HepG2 (cell line): ENCODE results near the gene TCOF1.

Source experiments
- ATF7 ChIP-seq, 2 experiments: fragments of 450-650 bp in 1 of 2; sonication (generic) in 1 of 2; formaldehyde crosslinking in 1 of 2; IDR thresholded peaks; 2 replicates each; pipeline versions ENCODE4 v1.4.0 to v1.6.1; 2016 to 2020; ENCODE audit warnings: antibody characterized with exemption in 1 of 2, mild to moderate bottlenecking in 1 of 2, missing genetic modification reagents in 1 of 2
- BORCS8-MEF2B ChIP-seq: sonication (generic); formaldehyde crosslinking; IDR thresholded peaks from 2 replicates; pipeline ENCODE4 v1.8.0; 2022; ENCODE audit warnings: mild to moderate bottlenecking, missing genetic modification reagents
- EZH2 ChIP-seq: conservative IDR thresholded peaks from 2 replicates; pipeline ENCODE4 v1.6.1; 2012; ENCODE audit warnings: mild to moderate bottlenecking, low read depth, low read length, moderate library complexity
- MEIS2 ChIP-seq: sonication (generic); formaldehyde crosslinking; IDR thresholded peaks from 2 replicates; pipeline ENCODE4 v1.9.0; 2021; ENCODE audit warnings: mild to moderate bottlenecking, missing genetic modification reagents
- NFE2L2 ChIP-seq: fragments of 150-350 bp; IDR thresholded peaks from 2 replicates; pipeline ENCODE4 v1.6.1; 2014; ENCODE audit warnings: low read length
- POLR2AphosphoS5 ChIP-seq: IDR thresholded peaks from 2 replicates; pipeline ENCODE4 v1.6.1; 2012; ENCODE audit warnings: low read depth, low read length
- RNF2 ChIP-seq: fragments of 450-650 bp; conservative IDR thresholded peaks from 2 replicates; pipeline ENCODE4 v1.6.1; 2016; ENCODE audit warnings: low read depth
- TCF7 ChIP-seq: sonication (generic); IDR thresholded peaks from 2 replicates; pipeline ENCODE4 v1.6.1; 2016; ENCODE audit warnings: antibody characterized with exemption, low read depth
- TEAD3 ChIP-seq: optimal IDR thresholded peaks from 2 replicates; pipeline ENCODE3; 2016; ENCODE audit warnings: borderline replicate concordance
- ZNF34 ChIP-seq: sonication (generic); formaldehyde crosslinking; IDR thresholded peaks from 2 replicates; pipeline ENCODE4 v1.4.0; 2020; ENCODE audit warnings: mild to moderate bottlenecking, missing genetic modification reagents, borderline replicate concordance
- TF ChIP-seq, protein P1 (sequence below): sonication (generic); formaldehyde crosslinking; IDR thresholded peaks from 2 replicates; pipeline ENCODE4 v1.5.0; 2020; ENCODE audit warnings: mild to moderate bottlenecking, missing genetic modification reagents, borderline replicate concordance
- TF ChIP-seq, protein P2 (sequence below): sonication (generic); formaldehyde crosslinking; IDR thresholded peaks from 2 replicates; pipeline ENCODE4 v1.5.0; 2020; ENCODE audit warnings: mild to moderate bottlenecking, missing genetic modification reagents, moderate library complexity

DNA sequence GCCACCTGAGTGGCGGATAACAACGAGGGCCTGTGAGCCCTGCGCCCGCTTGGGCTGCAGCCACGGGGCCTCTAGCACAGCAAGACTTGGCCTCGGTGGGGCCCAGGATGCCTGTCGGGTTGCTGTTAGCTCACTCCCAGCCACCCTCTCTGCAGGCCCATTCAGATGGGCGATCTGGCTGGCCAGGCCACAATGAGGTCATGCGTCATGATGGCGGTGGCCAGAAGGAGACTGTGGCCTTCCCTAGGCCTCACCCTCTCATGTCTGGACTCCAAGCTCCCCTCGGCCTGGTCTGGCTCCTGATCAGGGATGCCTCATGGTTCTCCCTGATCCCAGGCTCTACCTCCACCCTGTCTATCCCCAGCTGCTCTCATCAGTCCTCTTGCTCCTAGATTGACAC lies 19.0 kb upstream of the TCOF1 start:
- no peak for TF ChIP-seq RNF2
- no peak for TF ChIP-seq BORCS8-MEF2B (CRISPR knock-in tag)
- no peak for TF ChIP-seq MEIS2
- TF ChIP-seq POLR2AphosphoS5: no peak
- no peak for TF ChIP-seq EZH2
- no peak for TF ChIP-seq ATF7 (IDR thresholded peaks at IDR 0.05)
- TF ChIP-seq ATF7 (CRISPR knock-in tag; IDR thresholded peaks at IDR 0.05): no peak
- TF ChIP-seq, protein P1, sequence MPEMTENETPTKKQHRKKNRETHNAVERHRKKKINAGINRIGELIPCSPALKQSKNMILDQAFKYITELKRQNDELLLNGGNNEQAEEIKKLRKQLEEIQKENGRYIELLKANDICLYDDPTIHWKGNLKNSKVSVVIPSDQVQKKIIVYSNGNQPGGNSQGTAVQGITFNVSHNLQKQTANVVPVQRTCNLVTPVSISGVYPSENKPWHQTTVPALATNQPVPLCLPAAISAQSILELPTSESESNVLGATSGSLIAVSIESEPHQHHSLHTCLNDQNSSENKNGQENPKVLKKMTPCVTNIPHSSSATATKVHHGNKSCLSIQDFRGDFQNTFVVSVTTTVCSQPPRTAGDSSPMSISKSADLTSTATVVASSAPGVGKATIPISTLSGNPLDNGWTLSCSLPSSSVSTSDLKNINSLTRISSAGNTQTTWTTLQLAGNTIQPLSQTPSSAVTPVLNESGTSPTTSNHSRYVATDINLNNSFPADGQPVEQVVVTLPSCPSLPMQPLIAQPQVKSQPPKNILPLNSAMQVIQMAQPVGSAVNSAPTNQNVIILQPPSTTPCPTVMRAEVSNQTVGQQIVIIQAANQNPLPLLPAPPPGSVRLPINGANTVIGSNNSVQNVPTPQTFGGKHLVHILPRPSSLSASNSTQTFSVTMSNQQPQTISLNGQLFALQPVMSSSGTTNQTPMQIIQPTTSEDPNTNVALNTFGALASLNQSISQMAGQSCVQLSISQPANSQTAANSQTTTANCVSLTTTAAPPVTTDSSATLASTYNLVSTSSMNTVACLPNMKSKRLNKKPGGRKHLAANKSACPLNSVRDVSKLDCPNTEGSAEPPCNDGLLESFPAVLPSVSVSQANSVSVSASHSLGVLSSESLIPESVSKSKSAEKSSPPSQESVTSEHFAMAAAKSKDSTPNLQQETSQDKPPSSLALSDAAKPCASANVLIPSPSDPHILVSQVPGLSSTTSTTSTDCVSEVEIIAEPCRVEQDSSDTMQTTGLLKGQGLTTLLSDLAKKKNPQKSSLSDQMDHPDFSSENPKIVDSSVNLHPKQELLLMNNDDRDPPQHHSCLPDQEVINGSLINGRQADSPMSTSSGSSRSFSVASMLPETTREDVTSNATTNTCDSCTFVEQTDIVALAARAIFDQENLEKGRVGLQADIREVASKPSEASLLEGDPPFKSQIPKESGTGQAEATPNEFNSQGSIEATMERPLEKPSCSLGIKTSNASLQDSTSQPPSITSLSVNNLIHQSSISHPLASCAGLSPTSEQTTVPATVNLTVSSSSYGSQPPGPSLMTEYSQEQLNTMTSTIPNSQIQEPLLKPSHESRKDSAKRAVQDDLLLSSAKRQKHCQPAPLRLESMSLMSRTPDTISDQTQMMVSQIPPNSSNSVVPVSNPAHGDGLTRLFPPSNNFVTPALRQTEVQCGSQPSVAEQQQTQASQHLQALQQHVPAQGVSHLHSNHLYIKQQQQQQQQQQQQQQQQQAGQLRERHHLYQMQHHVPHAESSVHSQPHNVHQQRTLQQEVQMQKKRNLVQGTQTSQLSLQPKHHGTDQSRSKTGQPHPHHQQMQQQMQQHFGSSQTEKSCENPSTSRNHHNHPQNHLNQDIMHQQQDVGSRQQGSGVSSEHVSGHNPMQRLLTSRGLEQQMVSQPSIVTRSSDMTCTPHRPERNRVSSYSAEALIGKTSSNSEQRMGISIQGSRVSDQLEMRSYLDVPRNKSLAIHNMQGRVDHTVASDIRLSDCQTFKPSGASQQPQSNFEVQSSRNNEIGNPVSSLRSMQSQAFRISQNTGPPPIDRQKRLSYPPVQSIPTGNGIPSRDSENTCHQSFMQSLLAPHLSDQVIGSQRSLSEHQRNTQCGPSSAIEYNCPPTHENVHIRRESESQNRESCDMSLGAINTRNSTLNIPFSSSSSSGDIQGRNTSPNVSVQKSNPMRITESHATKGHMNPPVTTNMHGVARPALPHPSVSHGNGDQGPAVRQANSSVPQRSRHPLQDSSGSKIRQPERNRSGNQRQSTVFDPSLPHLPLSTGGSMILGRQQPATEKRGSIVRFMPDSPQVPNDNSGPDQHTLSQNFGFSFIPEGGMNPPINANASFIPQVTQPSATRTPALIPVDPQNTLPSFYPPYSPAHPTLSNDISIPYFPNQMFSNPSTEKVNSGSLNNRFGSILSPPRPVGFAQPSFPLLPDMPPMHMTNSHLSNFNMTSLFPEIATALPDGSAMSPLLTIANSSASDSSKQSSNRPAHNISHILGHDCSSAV (CRISPR knock-in tag): no peak
- TF ChIP-seq TEAD3: no peak
- TF ChIP-seq, protein P2, sequence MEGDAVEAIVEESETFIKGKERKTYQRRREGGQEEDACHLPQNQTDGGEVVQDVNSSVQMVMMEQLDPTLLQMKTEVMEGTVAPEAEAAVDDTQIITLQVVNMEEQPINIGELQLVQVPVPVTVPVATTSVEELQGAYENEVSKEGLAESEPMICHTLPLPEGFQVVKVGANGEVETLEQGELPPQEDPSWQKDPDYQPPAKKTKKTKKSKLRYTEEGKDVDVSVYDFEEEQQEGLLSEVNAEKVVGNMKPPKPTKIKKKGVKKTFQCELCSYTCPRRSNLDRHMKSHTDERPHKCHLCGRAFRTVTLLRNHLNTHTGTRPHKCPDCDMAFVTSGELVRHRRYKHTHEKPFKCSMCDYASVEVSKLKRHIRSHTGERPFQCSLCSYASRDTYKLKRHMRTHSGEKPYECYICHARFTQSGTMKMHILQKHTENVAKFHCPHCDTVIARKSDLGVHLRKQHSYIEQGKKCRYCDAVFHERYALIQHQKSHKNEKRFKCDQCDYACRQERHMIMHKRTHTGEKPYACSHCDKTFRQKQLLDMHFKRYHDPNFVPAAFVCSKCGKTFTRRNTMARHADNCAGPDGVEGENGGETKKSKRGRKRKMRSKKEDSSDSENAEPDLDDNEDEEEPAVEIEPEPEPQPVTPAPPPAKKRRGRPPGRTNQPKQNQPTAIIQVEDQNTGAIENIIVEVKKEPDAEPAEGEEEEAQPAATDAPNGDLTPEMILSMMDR: no peak
- no peak for TF ChIP-seq TCF7
- no peak for TF ChIP-seq NFE2L2
- TF ChIP-seq ZNF34 (CRISPR knock-in tag): no peak
